Adrenal gland (tissue), 12 donors: ENCODE measurements around the gene POLE. TPM values are rescaled to one million over a fixed set of nuclear protein-coding genes. Genes with fewer than 3 reads are reported as not detected.

Experiments
- DNase-seq, 7 donors: peaks; one replicate each; pipeline ENCODE4 v3.0.0-alpha.2; 2019 to 2020
- H3K27ac ChIP-seq, 5 donors: fragments of 200-600 bp; sonication (generic) in 4 of 5; 1 replicate in 3 of 5; 2 replicates in 2 of 5; pipeline versions ENCODE4 v1.5.1 to v1.8.0; 2016 to 2020; ENCODE audit warnings: mild to moderate bottlenecking in 1 of 5
- H3K27me3 ChIP-seq: fragments of 200-600 bp; 2 replicates; pipeline ENCODE4 v1.8.0; 2021
- H3K36me3 ChIP-seq, 2 donors: fragments of 200-600 bp; replicated peaks in 1 of 2; 1 replicate in 1 of 2; 2 replicates in 1 of 2; pipeline versions ENCODE4 v1.5.1 to v1.8.0; 2018 to 2022
- H3K4me1 ChIP-seq, 2 donors: fragments of 200-600 bp; replicated peaks in 1 of 2; 1 replicate in 1 of 2; 2 replicates in 1 of 2; pipeline versions ENCODE4 v1.5.1 to v1.8.0; 2018 to 2021
- H3K4me3 ChIP-seq, 4 donors: fragments of 200-600 bp; sonication (generic) in 3 of 4; one replicate each; pipeline ENCODE4 v1.5.1; 2016 to 2018
- H3K9me3 ChIP-seq, 3 donors: fragments of 200-600 bp; sonication (generic) in 1 of 3; replicated peaks in 1 of 3; 1 replicate in 2 of 3; 2 replicates in 1 of 3; pipeline versions ENCODE4 v1.5.1 to v1.8.0; 2016 to 2021
- CTCF ChIP-seq, 6 experiments: fragments of 450-650 bp in 4 of 6; fragments of 200-600 bp in 2 of 6; sonication (generic) in 1 of 6; IDR thresholded peaks; 1 replicate in 5 of 6; 2 replicates in 1 of 6; pipeline versions ENCODE4 v1.5.1 to v1.8.0; 2016 to 2021; ENCODE audit warnings: antibody characterized with exemption in 6 of 6, mild to moderate bottlenecking in 2 of 6, moderate library complexity in 1 of 6
- POLR2A ChIP-seq, 2 donors: fragments of 450-650 bp; IDR thresholded peaks; one replicate each; pipeline ENCODE4 v1.6.1; 2017; ENCODE audit warnings: antibody characterized with exemption in 2 of 2, mild to moderate bottlenecking in 2 of 2, moderate library complexity in 1 of 2
- WGBS, 4 donors: extraction: QIAGEN DNeasy Blood & Tissue Kit in 2 of 4; methylation state at CpG; one replicate each; pipeline versions ENCODE4 v1.1.5 to v1.1.7; 2013 to 2017; 5-methylcytosine and 5-hydroxymethylcytosine counted together
- intact Hi-C, 2 donors: fragments of 100-400 bp; cut with DNase I; formaldehyde crosslinking; loops; one replicate each; pipeline versions ENCODE4 v1.14.1 to v1.15.0; 2022 to 2023
- polyA plus RNA-seq, 3 donors: library from polyadenylated mRNA; stranded (reverse); fragments of 200-250 nt in 2 of 3; fragments of 350-450 nt in 1 of 3; fragmentation: Illumina TruSeq in 1 of 3; extraction: RNeasy Lipid Tissue Mini Kit (QIAGEN cat#74804) in 1 of 3; gene quantifications; one replicate each; pipeline ENCODE4 v1.2.3, GENCODE V29; 2013 to 2014
- total RNA-seq, 9 donors: library from RNA; depleted of rRNA in 4 of 9; stranded (reverse); fragments of >200 nt in 4 of 9; fragments of 120-200 nt in 1 of 9; fragmentation: NEBNext Ultra II Directional in 1 of 9; extraction: Animal tissue kit (Norgen Biotek cat#: 25700) in 1 of 9; gene quantifications; one replicate each; pipeline versions ENCODE4 v1.1.0 to v1.2.4, GENCODE V29; 2013 to 2023
- donor health status: healthy with polysubstance abuse.
- donor health status: Bipolar disorder and iron deficiency.
- donor health status: DM: yes; HTN: yes; CAD: no.
- donor health status: DM: no; HTN: no; CAD: no.
- donor health status: DM: no; HTN: no; CAD: no.
- donor health status: DM: yes; HTN: yes; CAD: no.

POLE gene
- total and polyA plus RNA-seq, 12 donors: 4.0 to 43.2 (median 16.1) TPM

- WGBS, 4 donors: 95 to 99% (median 97%) methylated on average over 6 of the region's 6 CpGs
- peaks cover 0 to 14% of the 10 kb centered on the region in 2 donors for H3K36me3 ChIP-seq
These were observed 57.8 kb downstream of the POLE start for GRCh38 chr12:132629330-132629729.

DNA sequence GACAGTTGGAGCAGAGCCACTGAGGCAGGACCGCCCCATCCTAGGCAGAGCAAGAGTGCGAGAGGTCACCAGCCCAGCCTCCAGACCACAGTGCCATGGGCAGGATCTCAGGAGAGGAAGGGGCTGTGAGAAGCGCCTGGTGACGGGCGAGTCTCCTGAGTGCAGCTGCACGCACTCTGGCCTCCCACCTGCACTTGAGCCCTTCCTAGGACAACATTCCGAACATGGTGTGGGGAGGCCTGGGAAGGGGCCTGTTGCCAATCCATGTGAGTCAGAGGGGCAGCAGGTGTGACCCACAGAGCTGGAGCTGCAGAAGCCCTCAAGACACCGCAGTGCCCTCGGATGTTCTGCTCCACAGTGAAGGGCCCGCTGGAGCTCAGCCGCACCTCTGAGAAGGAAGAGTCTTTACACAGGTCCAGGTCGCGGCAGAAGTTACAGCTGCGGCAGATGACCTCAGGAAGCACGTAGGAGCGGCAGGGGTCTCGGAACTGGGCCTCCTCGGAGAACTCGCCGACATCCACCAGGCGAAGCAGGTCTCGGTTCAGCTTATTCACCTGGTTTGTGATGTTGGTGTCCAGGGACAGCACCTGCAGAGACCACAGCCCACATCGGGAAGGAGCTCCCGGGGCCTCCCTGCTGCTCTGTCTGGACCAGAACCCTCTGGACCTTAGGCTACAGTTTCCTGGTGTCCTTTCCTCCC, 61.3 kb downstream of the POLE start:
- H3K36me3 ChIP-seq: peaks cover 0 to 4% of the 10 kb centered on the region in 2 donors
- no peak for DNase-seq
- H3K4me1 ChIP-seq: peaks cover 0 to 5% of the 10 kb centered on the region in 2 donors
- H3K4me3 ChIP-seq: no peak overlapping the region
- TF ChIP-seq CTCF (IDR thresholded peaks at IDR 0.05) (no peak), POLR2A (IDR thresholded peaks at IDR 0.05) (no peak)
- no peaks in the 10 kb centered on the region for H3K9me3 ChIP-seq
- intact Hi-C loops: no loop called here
- no peak overlapping the region for H3K27ac ChIP-seq
- 95 to 99% (median 96%) methylated on average over 12 to 24 of the region's 24 CpGs for WGBS, 4 donors
- no peaks in the 10 kb centered on the region for H3K27me3 ChIP-seq

More at GRCh38 chr12:132629330-132629729, 57.8 kb downstream of the POLE start:
- intact Hi-C loops: no loop called here
- no peak for DNase-seq
- TF ChIP-seq CTCF (IDR thresholded peaks at IDR 0.05) (no peak), POLR2A (IDR thresholded peaks at IDR 0.05) (no peak)
- Histone ChIP-seq H3K4me3 (no peak overlapping the region), H3K27ac (no peak overlapping the region), H3K27me3 (no peaks in the 10 kb centered on the region), H3K9me3 (no peaks in the 10 kb centered on the region), H3K4me1 (no peaks in the 10 kb centered on the region)

DNA sequence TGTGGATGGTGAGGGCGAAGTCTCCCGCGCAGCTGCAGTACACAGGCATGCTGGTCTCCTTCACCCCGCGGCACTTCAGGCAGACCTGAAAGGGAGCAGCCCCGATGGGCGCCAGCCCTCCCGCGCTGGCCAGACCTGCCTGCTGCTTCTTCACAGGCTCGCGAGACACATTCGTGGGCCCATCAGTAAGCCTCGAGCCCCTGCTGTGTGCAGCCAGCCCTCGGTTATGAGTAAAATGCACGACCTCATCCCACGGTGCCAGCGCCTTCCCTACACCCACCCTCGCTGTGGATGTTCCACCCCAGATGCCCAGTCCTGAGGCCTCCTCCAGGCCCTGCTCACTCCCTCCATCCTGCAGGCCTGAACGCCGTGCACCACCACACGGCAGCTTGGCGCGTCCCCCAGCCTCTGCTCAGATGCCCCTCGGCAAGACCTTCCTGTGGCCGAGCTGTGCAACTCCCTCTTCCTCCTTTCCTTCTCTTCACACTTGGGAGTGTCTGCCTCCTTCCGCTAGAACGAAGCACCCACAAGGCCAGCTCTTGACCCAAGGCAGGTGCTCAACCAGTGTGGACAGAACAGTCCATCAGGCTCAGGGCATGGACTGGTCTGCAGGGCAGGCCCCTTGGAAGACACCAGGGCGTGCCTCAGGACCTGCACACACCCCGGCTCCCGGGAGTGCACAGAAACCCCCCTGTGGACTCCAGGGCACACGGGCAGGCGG, 62.1 kb downstream of the POLE start:
- Histone ChIP-seq H3K27ac (no peak overlapping the region), H3K36me3 (peaks cover 0 to 4% of the 10 kb centered on the region in 2 donors), H3K4me1 (peaks cover 0 to 5% of the 10 kb centered on the region in 2 donors), H3K4me3 (no peak overlapping the region), H3K9me3 (no peaks in the 10 kb centered on the region), H3K27me3 (peaks cover 2% of the 10 kb centered on the region)
- TF ChIP-seq POLR2A (IDR thresholded peaks at IDR 0.05): no peak
- TF ChIP-seq CTCF (IDR thresholded peaks at IDR 0.05): no peak
- intact Hi-C loops: no loop called here
- no peak for DNase-seq
- WGBS, 4 donors: 91 to 95% (median 94%) methylated on average over 19 to 32 of the region's 32 CpGs

GRCh38 chr12:132624186-132624855, 62.8 kb downstream of the POLE start:
- Histone ChIP-seq H3K36me3 (peaks cover 0 to 4% of the 10 kb centered on the region in 2 donors), H3K27ac (no peak overlapping the region)
- intact Hi-C loops: no loop called here

More at GRCh38 chr12:132624186-132624855, 62.8 kb downstream of the POLE start:
- Histone ChIP-seq H3K4me3 (no peak overlapping the region), H3K27me3 (peaks cover 10% of the 10 kb centered on the region), H3K4me1 (peaks cover 0 to 5% of the 10 kb centered on the region in 2 donors), H3K9me3 (no peaks in the 10 kb centered on the region)
- DNase-seq: no peak
- WGBS, 4 donors: 84 to 96% (median 92%) methylated on average over 11 to 22 of the region's 22 CpGs
- no peak for TF ChIP-seq POLR2A (IDR thresholded peaks at IDR 0.05)
- TF ChIP-seq CTCF (IDR thresholded peaks at IDR 0.05): no peak
